Type B pancreatic cell (in vitro differentiated cells): ENCODE measurements around the gene ZNF500. TPM values are rescaled to one million over a fixed set of nuclear protein-coding genes. Genes with fewer than 3 reads are reported as not detected.
A peak's percentile ranks its signal among the peaks of the same experiment; 100 is the strongest.

Source experiments
- DNase-seq: peaks from one replicate; pipeline ENCODE4 v3.0.0; 2021; ENCODE audit warnings: mixed read lengths; ENCODE audit not compliant: unreplicated experiment; ENCODE audit errors: extremely low spot score
- H3K27ac Mint-ChIP-seq: 2 replicates; pipeline ENCODE4 v1.8.0; 2021; ENCODE audit warnings: mild to moderate bottlenecking, mixed read lengths
- H3K27me3 Mint-ChIP-seq: 2 replicates; pipeline ENCODE4 v1.8.0; 2021; ENCODE audit warnings: mixed read lengths
- H3K36me3 Mint-ChIP-seq: 2 replicates; pipeline ENCODE4 v1.8.0; 2021; ENCODE audit warnings: mixed read lengths
- H3K4me1 Mint-ChIP-seq: one replicate; pipeline ENCODE4 v1.8.0; 2021; ENCODE audit warnings: mixed read lengths; ENCODE audit not compliant: unreplicated experiment
- H3K4me3 Mint-ChIP-seq: 2 replicates; pipeline ENCODE4 v1.8.0; 2021; ENCODE audit warnings: mild to moderate bottlenecking, mixed read lengths
- H3K9me3 Mint-ChIP-seq: 2 replicates; pipeline ENCODE4 v1.8.0; 2021; ENCODE audit warnings: mixed read lengths
- CTCF ChIP-seq: fragments of 200-600 bp; sonication (generic); conservative IDR thresholded peaks from 2 replicates; pipeline ENCODE4 v1.5.0; 2021; ENCODE audit warnings: antibody characterized with exemption, mild to moderate bottlenecking
- total RNA-seq: library from RNA; stranded (reverse); gene quantifications from 2 replicates; pipeline ENCODE4 v1.2.1, GENCODE V29; 2021; ENCODE audit warnings: low replicate concordance

ZNF500 gene
- total RNA-seq, 1 donor from 2014 or later: 21.0 TPM

GRCh38 chr16:4795181-4795827, 28.3 kb upstream of the ZNF500 start, which contains the start of gene SMIM22:
Gene SMIM22, plus strand, starts transcription at chr16:4795369. Its CDS starts 366 bp downstream, at chr16:4795735.
- Mint-ChIP-seq H3K4me3 (no peak within 1 kb of the TSS), H3K27me3 (no peaks in the 10 kb centered on the region), H3K4me1 (peaks cover 1% of the 10 kb centered on the region), H3K9me3 (no peaks in the 10 kb centered on the region), H3K27ac (no peak within 1 kb of the TSS), H3K36me3 (no peaks in the 10 kb centered on the region)
- no peak for DNase-seq
- TF ChIP-seq CTCF: no peak

- no peaks in the 10 kb centered on the region for H3K9me3 Mint-ChIP-seq
- no peaks in the 10 kb centered on the region for H3K27me3 Mint-ChIP-seq
- DNase-seq: no peak
- H3K4me1 Mint-ChIP-seq: no peaks in the 10 kb centered on the region
- H3K27ac Mint-ChIP-seq: no peak overlapping the region
- no peaks in the 10 kb centered on the region for H3K36me3 Mint-ChIP-seq
- H3K4me3 Mint-ChIP-seq: no peak overlapping the region
- TF ChIP-seq CTCF: no peak
Measured at GRCh38 chr16:4792951-4793513, 26.1 kb upstream of the ZNF500 start.

GRCh38 chr16:4790871-4791270, 23.9 kb upstream of the ZNF500 start:
- no peak overlapping the region for H3K4me3 Mint-ChIP-seq

GRCh38 chr16:4790261-4790660, 23.3 kb upstream of the ZNF500 start:
- no peaks in the 10 kb centered on the region for H3K36me3 Mint-ChIP-seq
- no peaks in the 10 kb centered on the region for H3K4me1 Mint-ChIP-seq
- no peak for DNase-seq
- H3K27me3 Mint-ChIP-seq: no peaks in the 10 kb centered on the region
- no peak overlapping the region for H3K4me3 Mint-ChIP-seq
- TF ChIP-seq CTCF: no peak
- no peak overlapping the region for H3K27ac Mint-ChIP-seq
- no peaks in the 10 kb centered on the region for H3K9me3 Mint-ChIP-seq

More at GRCh38 chr16:4790871-4791270, 23.9 kb upstream of the ZNF500 start:
- no peaks in the 10 kb centered on the region for H3K36me3 Mint-ChIP-seq
- TF ChIP-seq CTCF: no peak
- H3K9me3 Mint-ChIP-seq: no peaks in the 10 kb centered on the region
- peak overlapping the region; percentile 16 for H3K27ac Mint-ChIP-seq
- H3K4me1 Mint-ChIP-seq: no peaks in the 10 kb centered on the region
- H3K27me3 Mint-ChIP-seq: no peaks in the 10 kb centered on the region
- no peak for DNase-seq

GRCh38 chr16:4788910-4789309, 21.9 kb upstream of the ZNF500 start:
- Mint-ChIP-seq H3K9me3 (no peaks in the 10 kb centered on the region), H3K4me1 (no peaks in the 10 kb centered on the region), H3K36me3 (no peaks in the 10 kb centered on the region), H3K27me3 (no peaks in the 10 kb centered on the region), H3K4me3 (no peak overlapping the region), H3K27ac (peak overlapping the region; percentile 64)
- DNase-seq: no peak
- TF ChIP-seq CTCF: no peak
